Lower leg skin (tissue), 3 donors: ENCODE data around the gene ALOX5.

Source experiments
- POLR2A ChIP-seq, 2 donors: fragments of 450-650 bp; IDR thresholded peaks; one replicate each; pipeline ENCODE4 v1.6.1; 2016 to 2017; ENCODE audit warnings: antibody characterized with exemption in 2 of 2, mild to moderate bottlenecking in 1 of 2, moderate library complexity in 1 of 2
- TF ChIP-seq, protein P1 (sequence below), 3 donors: fragments of 450-650 bp; IDR thresholded peaks; one replicate each; pipeline ENCODE4 v1.5.1; 2016; ENCODE audit warnings: antibody characterized with exemption in 3 of 3, mild to moderate bottlenecking in 3 of 3, moderate library complexity in 2 of 3

DNA sequence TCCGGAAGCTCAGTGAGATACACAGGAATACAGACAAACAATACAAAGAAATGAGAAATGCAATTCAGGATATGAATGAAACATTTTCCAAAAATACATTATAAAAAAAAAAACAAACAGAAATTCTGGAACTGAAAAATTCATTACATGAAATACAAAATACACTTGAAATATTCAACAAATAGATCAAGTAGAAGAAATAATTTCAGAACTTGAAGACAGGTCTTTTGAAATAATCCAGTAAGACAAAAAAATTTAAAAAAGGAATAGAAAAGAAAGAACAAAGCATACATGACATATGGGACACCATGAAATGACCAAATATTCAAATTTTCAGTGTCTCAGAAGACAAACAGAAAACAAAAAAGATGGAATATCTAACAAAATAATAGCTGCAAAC, 102.5 kb downstream of the ALOX5 start:
- no peak for TF ChIP-seq POLR2A (IDR thresholded peaks at IDR 0.05)
- TF ChIP-seq, protein P1, sequence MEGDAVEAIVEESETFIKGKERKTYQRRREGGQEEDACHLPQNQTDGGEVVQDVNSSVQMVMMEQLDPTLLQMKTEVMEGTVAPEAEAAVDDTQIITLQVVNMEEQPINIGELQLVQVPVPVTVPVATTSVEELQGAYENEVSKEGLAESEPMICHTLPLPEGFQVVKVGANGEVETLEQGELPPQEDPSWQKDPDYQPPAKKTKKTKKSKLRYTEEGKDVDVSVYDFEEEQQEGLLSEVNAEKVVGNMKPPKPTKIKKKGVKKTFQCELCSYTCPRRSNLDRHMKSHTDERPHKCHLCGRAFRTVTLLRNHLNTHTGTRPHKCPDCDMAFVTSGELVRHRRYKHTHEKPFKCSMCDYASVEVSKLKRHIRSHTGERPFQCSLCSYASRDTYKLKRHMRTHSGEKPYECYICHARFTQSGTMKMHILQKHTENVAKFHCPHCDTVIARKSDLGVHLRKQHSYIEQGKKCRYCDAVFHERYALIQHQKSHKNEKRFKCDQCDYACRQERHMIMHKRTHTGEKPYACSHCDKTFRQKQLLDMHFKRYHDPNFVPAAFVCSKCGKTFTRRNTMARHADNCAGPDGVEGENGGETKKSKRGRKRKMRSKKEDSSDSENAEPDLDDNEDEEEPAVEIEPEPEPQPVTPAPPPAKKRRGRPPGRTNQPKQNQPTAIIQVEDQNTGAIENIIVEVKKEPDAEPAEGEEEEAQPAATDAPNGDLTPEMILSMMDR (IDR thresholded peaks at IDR 0.05): no peak
